ENCODE measurements around the gene ACTL8.

ACTL8 gene

GRCh38 chr1:17772615-17773212 lies 17.6 kb downstream of the ACTL8 start:
- DNase-seq = no peak

- DNase-seq = no peak
These were observed 18.6 kb downstream of the ACTL8 start for GRCh38 chr1:17773591-17774326.

- DNase-seq = no peak
These were observed 19.3 kb downstream of the ACTL8 start for GRCh38 chr1:17774452-17774851.

- DNase-seq = no peak
These were observed 20.7 kb downstream of the ACTL8 start for GRCh38 chr1:17775796-17776195.

- DNase-seq = no peak
These were observed 21.3 kb downstream of the ACTL8 start for GRCh38 chr1:17776426-17776825.

GRCh38 chr1:17777330-17777729 lies 22.2 kb downstream of the ACTL8 start:
- DNase-seq = no peak

GRCh38 chr1:17777818-17778217 lies 22.7 kb downstream of the ACTL8 start:
- no peak for DNase-seq

- DNase-seq = no peak
These were observed 25.8 kb downstream of the ACTL8 start for GRCh38 chr1:17780916-17781315.

GRCh38 chr1:17789926-17790325 lies 34.8 kb downstream of the ACTL8 start:
- DNase-seq = no peak

GRCh38 chr1:17790383-17791054 lies 35.4 kb downstream of the ACTL8 start:
- DNase-seq = no peak

GRCh38 chr1:17791055-17791390 lies 35.9 kb downstream of the ACTL8 start:
- no peak for DNase-seq

- DNase-seq = no peak
These were observed 36.3 kb downstream of the ACTL8 start for GRCh38 chr1:17791480-17791879.

- no peak for DNase-seq
These were observed 37.3 kb downstream of the ACTL8 start for GRCh38 chr1:17792421-17792820.

GRCh38 chr1:17795081-17795809 lies 40.1 kb downstream of the ACTL8 start:
- no peak for DNase-seq

GRCh38 chr1:17795836-17796645 lies 40.9 kb downstream of the ACTL8 start:
- DNase-seq = no peak

- DNase-seq = no peak
These were observed 42.3 kb downstream of the ACTL8 start for GRCh38 chr1:17797478-17797877.

- no peak for DNase-seq
These were observed 42.9 kb downstream of the ACTL8 start for GRCh38 chr1:17798011-17798410.

- no peak for DNase-seq
These were observed 43.8 kb downstream of the ACTL8 start for GRCh38 chr1:17798799-17799382.

GRCh38 chr1:17799642-17800041 lies 44.5 kb downstream of the ACTL8 start:
- no peak for DNase-seq

- no peak for DNase-seq
These were observed 47.0 kb downstream of the ACTL8 start for GRCh38 chr1:17802164-17802563.

GRCh38 chr1:17802945-17803344 lies 47.8 kb downstream of the ACTL8 start:
- DNase-seq = no peak
